Mammary epithelial cell (primary cell): ENCODE data around the gene KIR3DL1.

Source experiments
- EZH2 ChIP-seq: IDR thresholded peaks from 2 replicates; pipeline ENCODE4 v1.6.1; 2012; ENCODE audit warnings: low read length, inconsistent platforms, borderline replicate concordance
- TF ChIP-seq, protein P1 (sequence below), 2 donors: IDR thresholded peaks in 1 of 2; conservative IDR thresholded peaks in 1 of 2; 2 replicates each; pipeline ENCODE4 v1.5.1; 2011 to 2012; ENCODE audit warnings: inconsistent platforms in 2 of 2, low read length in 2 of 2, mild to moderate bottlenecking in 2 of 2, control low read depth in 1 of 2, low read depth in 1 of 2; ENCODE audit not compliant: insufficient read depth in 1 of 2; ENCODE audit errors: extremely low read depth in 1 of 2

DNA sequence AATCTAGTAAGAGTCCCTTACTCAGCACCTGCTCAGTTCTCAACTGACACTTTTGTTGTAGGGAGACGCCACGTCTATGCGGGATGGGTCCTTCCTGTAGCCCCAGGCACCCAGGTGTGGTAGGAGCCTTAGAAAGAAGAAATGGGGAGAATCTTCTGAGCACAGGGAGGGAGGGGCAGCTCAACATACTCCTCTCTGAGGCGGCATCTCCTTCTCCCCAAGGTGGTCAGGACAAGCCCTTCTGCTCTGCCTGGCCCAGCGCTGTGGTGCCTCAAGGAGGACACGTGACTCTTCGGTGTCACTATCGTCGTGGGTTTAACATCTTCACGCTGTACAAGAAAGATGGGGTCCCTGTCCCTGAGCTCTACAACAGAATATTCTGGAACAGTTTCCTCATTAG is 11.7 kb upstream of the KIR3DL1 start:
- TF ChIP-seq, protein P1, sequence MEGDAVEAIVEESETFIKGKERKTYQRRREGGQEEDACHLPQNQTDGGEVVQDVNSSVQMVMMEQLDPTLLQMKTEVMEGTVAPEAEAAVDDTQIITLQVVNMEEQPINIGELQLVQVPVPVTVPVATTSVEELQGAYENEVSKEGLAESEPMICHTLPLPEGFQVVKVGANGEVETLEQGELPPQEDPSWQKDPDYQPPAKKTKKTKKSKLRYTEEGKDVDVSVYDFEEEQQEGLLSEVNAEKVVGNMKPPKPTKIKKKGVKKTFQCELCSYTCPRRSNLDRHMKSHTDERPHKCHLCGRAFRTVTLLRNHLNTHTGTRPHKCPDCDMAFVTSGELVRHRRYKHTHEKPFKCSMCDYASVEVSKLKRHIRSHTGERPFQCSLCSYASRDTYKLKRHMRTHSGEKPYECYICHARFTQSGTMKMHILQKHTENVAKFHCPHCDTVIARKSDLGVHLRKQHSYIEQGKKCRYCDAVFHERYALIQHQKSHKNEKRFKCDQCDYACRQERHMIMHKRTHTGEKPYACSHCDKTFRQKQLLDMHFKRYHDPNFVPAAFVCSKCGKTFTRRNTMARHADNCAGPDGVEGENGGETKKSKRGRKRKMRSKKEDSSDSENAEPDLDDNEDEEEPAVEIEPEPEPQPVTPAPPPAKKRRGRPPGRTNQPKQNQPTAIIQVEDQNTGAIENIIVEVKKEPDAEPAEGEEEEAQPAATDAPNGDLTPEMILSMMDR (conservative IDR thresholded peaks at IDR 0.05 in 1 of 2, IDR thresholded peaks at IDR 0.05 in 1 of 2; ENCODE audit: extremely low read depth in 1 of 2, insufficient read depth in 1 of 2, low read depth in 1 of 2, low read length in 2 of 2) = no peak
- TF ChIP-seq EZH2 = no peak
